Neuronal stem cell (in vitro differentiated cells): Measurements from ENCODE around the gene LIPE.
A peak's percentile ranks its signal among the peaks of the same experiment; 100 is the strongest.

Experiments
- DNase-seq: peaks from one replicate; pipeline ENCODE4 v3.0.0-alpha.2; 2013; ENCODE audit warnings: low spot score
- H2AFZ ChIP-seq: one replicate; pipeline ENCODE4 v1.6.1; 2013; ENCODE audit warnings: mild to moderate bottlenecking, low read length, inconsistent platforms
- H2AK5ac ChIP-seq: 2 replicates; pipeline ENCODE4 v1.6.1; 2013; ENCODE audit warnings: low read depth, mild to moderate bottlenecking, inconsistent platforms, low read length, moderate library complexity, mixed read lengths
- H2BK120ac ChIP-seq: 2 replicates; pipeline ENCODE4 v1.6.1; 2013; ENCODE audit warnings: low read depth, mild to moderate bottlenecking, inconsistent platforms, low read length, moderate library complexity, mixed read lengths
- H2BK12ac ChIP-seq: one replicate; pipeline ENCODE4 v1.6.1; 2013; ENCODE audit warnings: low read length, inconsistent platforms
- H2BK15ac ChIP-seq: 2 replicates; pipeline ENCODE4 v1.6.1; 2013; ENCODE audit warnings: mild to moderate bottlenecking, low read length, inconsistent platforms, mixed read lengths
- H2BK5ac ChIP-seq: one replicate; pipeline ENCODE4 v1.6.1; 2013; ENCODE audit warnings: inconsistent platforms, mild to moderate bottlenecking, low read length, moderate library complexity
- H3K14ac ChIP-seq: one replicate; pipeline ENCODE4 v1.6.1; 2013; ENCODE audit warnings: low read length, inconsistent platforms
- H3K18ac ChIP-seq: 2 replicates; pipeline ENCODE4 v1.6.1; 2013; ENCODE audit warnings: low read length, inconsistent platforms
- H3K23ac ChIP-seq: 2 replicates; pipeline ENCODE4 v1.6.1; 2013; ENCODE audit warnings: low read depth, mild to moderate bottlenecking, mixed read lengths, low read length, inconsistent platforms; ENCODE audit not compliant: poor library complexity
- H3K27ac ChIP-seq: replicated peaks from 3 replicates; pipeline ENCODE4 v1.5.1; 2013; ENCODE audit warnings: low read length, inconsistent platforms
- H3K27me3 ChIP-seq, 3 experiments: 2 replicates each; pipeline ENCODE4 v1.6.1; 2013; ENCODE audit warnings: low read length in 3 of 3, mild to moderate bottlenecking in 2 of 3, inconsistent platforms in 1 of 3, low read depth in 1 of 3, mixed read lengths in 1 of 3, moderate library complexity in 1 of 3; ENCODE audit not compliant: control insufficient read depth in 3 of 3, insufficient read depth in 3 of 3
- H3K36me3 ChIP-seq, 2 donors: replicated peaks in 1 of 2; 2 replicates each; pipeline ENCODE4 v1.6.1; 2013; ENCODE audit warnings: low read length in 2 of 2; ENCODE audit not compliant: control insufficient read depth in 2 of 2, insufficient read depth in 2 of 2
- H3K4ac ChIP-seq: 2 replicates; pipeline ENCODE4 v1.6.1; 2013; ENCODE audit warnings: inconsistent platforms, mild to moderate bottlenecking, low read length, moderate library complexity
- H3K4me1 ChIP-seq, 2 donors: 1 replicate in 1 of 2; 2 replicates in 1 of 2; pipeline ENCODE4 v1.6.1; 2013; ENCODE audit warnings: low read length in 2 of 2, low read depth in 1 of 2; ENCODE audit not compliant: control insufficient read depth in 2 of 2, insufficient read depth in 1 of 2
- H3K4me2 ChIP-seq: one replicate; pipeline ENCODE4 v1.6.1; 2013; ENCODE audit warnings: mild to moderate bottlenecking, low read length, inconsistent platforms; ENCODE audit not compliant: insufficient read depth, poor library complexity, severe bottlenecking
- H3K4me3 ChIP-seq, 2 donors: 2 replicates each; pipeline ENCODE4 v1.5.1; 2013; ENCODE audit warnings: low read length in 2 of 2, mild to moderate bottlenecking in 2 of 2, inconsistent platforms in 1 of 2, moderate library complexity in 1 of 2
- H3K79me1 ChIP-seq: one replicate; pipeline ENCODE4 v1.6.1; 2013; ENCODE audit warnings: low read depth, mild to moderate bottlenecking, inconsistent platforms, low read length, moderate library complexity
- H3K9ac ChIP-seq: one replicate; pipeline ENCODE4 v1.6.1; 2013; ENCODE audit warnings: mild to moderate bottlenecking, low read depth, low read length, inconsistent platforms; ENCODE audit not compliant: poor library complexity
- H3K9me3 ChIP-seq, 2 donors: replicated peaks in 1 of 2; 2 replicates each; pipeline versions ENCODE3 to v1.6.1; 2013; ENCODE audit warnings: low read length in 2 of 2, mild to moderate bottlenecking in 2 of 2, inconsistent platforms in 1 of 2, low read depth in 1 of 2, mixed read lengths in 1 of 2, moderate library complexity in 1 of 2; ENCODE audit not compliant: control insufficient read depth in 2 of 2, insufficient read depth in 1 of 2
- H4K8ac ChIP-seq: one replicate; pipeline ENCODE4 v1.6.1; 2013; ENCODE audit warnings: low read depth, mild to moderate bottlenecking, inconsistent platforms, low read length, moderate library complexity
- H4K91ac ChIP-seq: one replicate; pipeline ENCODE4 v1.6.1; 2013; ENCODE audit warnings: low read length, low read depth, mild to moderate bottlenecking, inconsistent platforms; ENCODE audit not compliant: poor library complexity
- WGBS, 2 donors: extraction: QIAGEN DNeasy Blood & Tissue Kit; methylation state at CpG; one replicate each; pipeline ENCODE4 v1.1.7; 2013; ENCODE audit warnings: missing lambda C conversion rate in 2 of 2, mixed read lengths in 1 of 2; ENCODE audit not compliant: insufficient read length in 2 of 2, insufficient replicate concordance in 1 of 2; ENCODE audit errors: extremely low coverage in 2 of 2; 5-methylcytosine and 5-hydroxymethylcytosine counted together

LIPE gene

GRCh38 chr19:42386974-42387707 lies 40.0 kb downstream of the LIPE start:
- H3K9me3 ChIP-seq: no peaks in the 10 kb centered on the region
- no peaks in the 10 kb centered on the region for H3K36me3 ChIP-seq
- H3K79me1 ChIP-seq: no peaks in the 10 kb centered on the region
- H2BK120ac ChIP-seq: no peak overlapping the region
- H2AK5ac ChIP-seq: no peak overlapping the region
- peak overlapping the region; percentile 1 for H2BK5ac ChIP-seq
- H3K4ac ChIP-seq: no peak overlapping the region
- H3K18ac ChIP-seq: peak overlapping the region; percentile 99
- WGBS, 2 donors: no CpG with 5 or more reads among the region's 48 CpGs
- peak overlapping the region; percentile 93 for H3K23ac ChIP-seq
- H3K27me3 ChIP-seq: peaks cover 0 to 37% (median 12%) of the 10 kb centered on the region in 3 experiments
- peak; percentile 71 for DNase-seq
- peak overlapping the region; percentile 41 to 82 for H3K4me3 ChIP-seq
- peaks cover 3 to 4% of the 10 kb centered on the region in 2 donors for H3K4me1 ChIP-seq
- H2BK12ac ChIP-seq: peak overlapping the region; percentile 99
- peak overlapping the region; percentile 86 for H3K4me2 ChIP-seq
- peak overlapping the region; percentile 100 for H2AFZ ChIP-seq
- peak overlapping the region; percentile 89 for H3K14ac ChIP-seq
- peak overlapping the region; percentile 77 for H2BK15ac ChIP-seq
- no peak overlapping the region for H4K8ac ChIP-seq
- H4K91ac ChIP-seq: no peak overlapping the region
- H3K9ac ChIP-seq: peak overlapping the region; percentile 86
- peak overlapping the region; percentile 44 for H3K27ac ChIP-seq

- no peak overlapping the region for H3K4ac ChIP-seq
- H3K4me1 ChIP-seq: peaks cover 0 to 9% of the 10 kb centered on the region in 2 donors
- no peak overlapping the region for H3K18ac ChIP-seq
- no peak overlapping the region for H3K9ac ChIP-seq
- no peak overlapping the region for H2BK12ac ChIP-seq
- H2AK5ac ChIP-seq: no peak overlapping the region
- H3K9me3 ChIP-seq: peaks cover 2 to 9% of the 10 kb centered on the region in 2 donors
- no peak for DNase-seq
- H2BK120ac ChIP-seq: no peak overlapping the region
- WGBS, 2 donors: no CpG with 5 or more reads among the region's 6 CpGs
- no peak overlapping the region for H2AFZ ChIP-seq
- H2BK5ac ChIP-seq: no peak overlapping the region
- H4K8ac ChIP-seq: no peak overlapping the region
- H3K14ac ChIP-seq: no peak overlapping the region
- H3K4me2 ChIP-seq: no peak overlapping the region
- H4K91ac ChIP-seq: no peak overlapping the region
- peaks cover 3% of the 10 kb centered on the region for H3K79me1 ChIP-seq
- peaks cover under 1 to 14% of the 10 kb centered on the region in 2 donors for H3K36me3 ChIP-seq
- H3K27me3 ChIP-seq: no peaks in the 10 kb centered on the region
- H3K4me3 ChIP-seq: no peak overlapping the region
- H2BK15ac ChIP-seq: no peak overlapping the region
- H3K23ac ChIP-seq: no peak overlapping the region
- no peak overlapping the region for H3K27ac ChIP-seq
Observed at GRCh38 chr19:42380155-42380554, 47.0 kb downstream of the LIPE start.

DNA sequence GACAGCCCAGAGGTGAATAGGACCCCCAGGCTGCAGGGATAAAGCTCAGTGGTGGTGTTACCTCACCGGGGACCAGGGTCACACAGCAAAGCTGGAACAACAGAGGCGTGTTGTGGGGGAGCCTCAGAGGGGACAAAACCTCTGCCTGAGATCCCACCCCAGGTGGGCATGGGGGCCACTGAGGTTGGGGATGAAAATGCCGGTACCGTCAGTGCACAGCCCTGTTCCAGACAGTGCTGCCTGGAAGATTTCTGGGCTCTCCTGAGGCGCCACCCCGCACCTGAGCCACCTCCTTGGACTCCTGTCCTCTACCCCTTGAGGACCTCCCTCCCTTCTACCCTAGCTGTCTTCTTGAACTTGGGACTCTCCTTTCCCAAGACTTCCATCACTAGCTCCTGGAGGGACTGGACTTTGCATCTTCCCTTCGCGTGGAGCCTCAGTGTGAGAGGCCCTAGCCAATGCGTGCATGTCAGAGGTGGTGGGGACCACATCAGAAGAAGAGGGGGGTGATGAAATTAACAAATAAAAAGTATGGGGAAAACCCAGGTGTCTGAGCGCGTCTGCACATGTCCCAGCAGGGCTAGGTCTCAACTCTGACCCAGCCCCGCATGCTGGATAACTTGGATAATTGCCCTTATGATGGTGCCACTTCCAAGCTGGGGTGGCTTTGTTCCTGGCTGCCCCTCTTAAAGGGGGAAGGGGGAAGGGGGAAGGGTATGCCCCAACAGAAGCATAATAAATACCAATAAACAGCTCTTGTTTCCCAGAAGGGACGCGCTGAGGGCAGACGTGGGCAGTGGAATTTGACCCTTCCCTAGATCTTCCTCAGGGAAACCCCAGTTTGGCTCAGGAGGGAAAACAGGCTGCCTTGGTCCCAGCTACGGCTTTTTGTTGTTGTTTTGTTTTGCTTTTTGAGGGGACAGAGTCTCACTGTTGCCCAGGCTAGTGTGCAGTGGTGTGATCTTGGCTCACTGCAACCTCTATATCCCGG lies 48.7 kb downstream of the LIPE start:
- peak overlapping the region; percentile 16 for H2BK12ac ChIP-seq
- H3K9ac ChIP-seq: no peak overlapping the region
- H3K4ac ChIP-seq: no peak overlapping the region
- H3K23ac ChIP-seq: no peak overlapping the region
- H3K27ac ChIP-seq: no peak overlapping the region
- no CpG with 5 or more reads among the region's 17 CpGs for WGBS, 2 donors
- no peak overlapping the region for H3K4me3 ChIP-seq
- no peak overlapping the region for H2BK120ac ChIP-seq
- no peak overlapping the region for H3K4me2 ChIP-seq
- H4K8ac ChIP-seq: no peak overlapping the region
- no peak overlapping the region for H3K14ac ChIP-seq
- peaks cover 2 to 9% of the 10 kb centered on the region in 2 donors for H3K9me3 ChIP-seq
- H3K27me3 ChIP-seq: no peaks in the 10 kb centered on the region
- no peak overlapping the region for H4K91ac ChIP-seq
- DNase-seq: no peak
- H2BK5ac ChIP-seq: peak overlapping the region; percentile 6
- H3K4me1 ChIP-seq: peaks cover 0 to 9% of the 10 kb centered on the region in 2 donors
- no peak overlapping the region for H2AFZ ChIP-seq
- peak overlapping the region; percentile 12 for H3K18ac ChIP-seq
- peaks cover 3% of the 10 kb centered on the region for H3K79me1 ChIP-seq
- H2BK15ac ChIP-seq: no peak overlapping the region
- no peak overlapping the region for H2AK5ac ChIP-seq
- peaks cover 4 to 27% of the 10 kb centered on the region in 2 donors for H3K36me3 ChIP-seq

DNA sequence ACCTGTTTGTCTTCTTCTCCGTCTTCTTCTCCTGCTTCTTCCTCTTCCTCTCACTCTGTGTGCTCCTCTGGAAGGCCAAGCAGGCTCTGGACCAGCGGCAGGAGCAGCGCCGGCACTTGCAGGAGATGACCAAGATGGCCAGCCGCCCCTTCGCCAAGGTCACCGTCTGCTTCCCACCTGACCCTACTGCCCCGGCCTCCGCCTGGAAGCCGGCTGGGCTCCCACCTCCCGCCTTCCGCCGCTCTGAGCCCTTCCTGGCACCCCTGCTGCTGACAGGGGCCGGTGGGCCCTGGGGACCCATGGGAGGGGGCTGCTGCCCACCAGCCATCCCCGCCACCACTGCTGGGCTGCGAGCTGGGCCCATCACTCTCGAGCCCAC lies 51.0 kb downstream of the LIPE start:
- no peak overlapping the region for H3K4me2 ChIP-seq
- H3K9ac ChIP-seq: peak overlapping the region; percentile 50
- peaks cover 0 to 9% of the 10 kb centered on the region in 2 donors for H3K4me1 ChIP-seq
- H2BK5ac ChIP-seq: no peak overlapping the region
- H4K8ac ChIP-seq: no peak overlapping the region
- no peak overlapping the region for H4K91ac ChIP-seq
- H3K18ac ChIP-seq: no peak overlapping the region
- no peak for DNase-seq
- H3K14ac ChIP-seq: no peak overlapping the region
- no peaks in the 10 kb centered on the region for H3K27me3 ChIP-seq
- no peak overlapping the region for H3K27ac ChIP-seq
- no peak overlapping the region for H2AFZ ChIP-seq
- peaks cover 2 to 9% of the 10 kb centered on the region in 2 donors for H3K9me3 ChIP-seq
- no peak overlapping the region for H3K4me3 ChIP-seq
- peaks cover 3% of the 10 kb centered on the region for H3K79me1 ChIP-seq
- no peak overlapping the region for H2BK120ac ChIP-seq
- H2BK12ac ChIP-seq: no peak overlapping the region
- no peak overlapping the region for H2BK15ac ChIP-seq
- no CpG with 5 or more reads among the region's 17 CpGs for WGBS, 2 donors
- peaks cover 4 to 44% of the 10 kb centered on the region in 2 donors for H3K36me3 ChIP-seq
- no peak overlapping the region for H2AK5ac ChIP-seq
- H3K23ac ChIP-seq: no peak overlapping the region
- H3K4ac ChIP-seq: no peak overlapping the region
